ENCODE data around the gene LTBP1.

The LTBP1 gene

GRCh38 chr2:33312355-33312754, 365.6 kb downstream of the LTBP1 start:
- DNase-seq (ENCODE audit: low spot score) = no peak

GRCh38 chr2:33313039-33313438, 366.3 kb downstream of the LTBP1 start:
- no peak for DNase-seq (ENCODE audit: low spot score)

DNA sequence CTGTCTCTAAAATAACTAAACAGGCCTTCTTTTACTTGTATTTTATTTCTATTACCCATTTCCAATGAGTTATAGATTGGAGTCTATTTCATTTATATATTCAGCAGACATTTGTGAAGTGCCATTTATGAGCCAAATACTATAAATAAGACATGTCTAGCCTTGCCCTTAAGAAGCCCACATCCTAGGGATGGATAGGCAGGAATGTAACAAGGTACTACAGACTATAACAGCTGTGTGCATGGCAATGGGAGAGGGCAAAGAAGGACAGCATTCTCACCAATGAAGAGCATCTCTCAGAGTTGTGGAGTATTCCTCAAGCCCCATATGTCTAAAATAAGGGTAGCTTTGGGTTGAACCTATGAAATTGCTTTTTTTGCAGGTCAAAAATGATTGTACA, 367.8 kb downstream of the LTBP1 start:
- DNase-seq (ENCODE audit: low spot score) = no peak

GRCh38 chr2:33316328-33316727, 369.6 kb downstream of the LTBP1 start:
- no peak for DNase-seq (ENCODE audit: low spot score)

DNA sequence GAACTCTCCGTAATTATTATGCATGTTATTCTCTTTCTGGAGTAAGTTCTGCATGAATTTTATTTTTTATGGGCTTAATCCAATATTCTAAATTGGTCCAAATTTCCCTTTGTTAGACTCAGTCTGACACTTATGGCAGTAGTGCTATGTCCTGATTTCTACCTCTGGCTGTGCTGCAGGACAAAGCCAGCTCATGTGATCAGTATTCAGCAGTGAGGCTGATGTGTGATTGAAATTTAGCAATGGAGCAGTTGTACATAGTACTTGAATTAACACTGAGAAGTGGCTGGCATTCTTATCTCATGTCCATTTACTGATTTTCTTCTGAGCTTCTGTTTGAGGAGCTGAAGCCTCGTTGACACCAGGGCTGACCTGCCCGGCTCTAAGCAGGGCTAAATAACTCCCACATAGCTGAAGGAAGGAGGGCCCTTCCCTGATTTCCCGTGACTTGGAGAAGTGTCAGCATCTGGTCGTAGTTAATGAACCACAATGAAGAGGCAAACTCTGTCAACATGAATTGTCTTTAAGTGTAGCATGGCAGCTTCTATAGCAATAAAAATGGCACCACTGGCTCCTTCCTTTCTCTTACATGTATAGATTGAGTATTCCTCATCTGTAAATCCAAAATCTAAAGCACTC, 370.7 kb downstream of the LTBP1 start:
- no peak for DNase-seq (ENCODE audit: low spot score)

DNA sequence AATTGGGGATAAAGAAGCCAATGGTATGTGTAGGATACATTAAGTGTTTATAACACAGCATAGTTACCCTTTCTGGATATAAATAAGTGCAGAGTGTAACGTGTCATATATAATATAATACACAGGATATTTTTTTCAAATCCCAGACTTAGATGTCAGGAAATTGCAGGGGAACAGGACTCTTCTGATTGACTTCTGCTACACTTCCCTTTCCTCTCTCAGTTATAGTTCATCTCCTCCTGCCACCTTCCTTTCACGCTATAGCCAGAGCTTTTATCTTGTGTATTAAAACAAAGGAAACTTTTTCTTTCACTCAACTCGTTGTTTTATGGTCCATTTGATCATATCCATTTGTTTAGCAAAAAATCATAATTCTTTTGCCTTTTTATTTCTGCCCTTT, 371.7 kb downstream of the LTBP1 start:
- DNase-seq (ENCODE audit: low spot score) = no peak

DNA sequence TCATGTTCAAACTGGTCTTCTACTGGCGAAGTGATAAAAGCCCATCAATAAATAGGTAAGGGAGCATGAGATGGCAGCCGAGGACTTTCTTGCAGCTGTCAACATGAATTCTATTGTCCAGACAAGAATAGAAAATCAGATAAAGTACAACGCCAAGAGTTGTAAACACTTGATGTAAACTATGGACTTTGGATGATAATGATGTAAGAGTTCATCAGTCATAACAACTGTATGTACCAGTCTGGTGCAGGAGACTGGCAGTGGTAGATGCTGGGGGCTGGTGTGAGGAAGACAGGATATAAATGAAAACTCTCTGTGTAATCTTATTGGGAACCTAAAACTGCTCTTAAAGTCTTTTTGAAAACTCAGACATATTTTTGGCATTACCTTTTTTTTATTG, 373.8 kb downstream of the LTBP1 start:
- DNase-seq (ENCODE audit: low spot score) = no peak

DNA sequence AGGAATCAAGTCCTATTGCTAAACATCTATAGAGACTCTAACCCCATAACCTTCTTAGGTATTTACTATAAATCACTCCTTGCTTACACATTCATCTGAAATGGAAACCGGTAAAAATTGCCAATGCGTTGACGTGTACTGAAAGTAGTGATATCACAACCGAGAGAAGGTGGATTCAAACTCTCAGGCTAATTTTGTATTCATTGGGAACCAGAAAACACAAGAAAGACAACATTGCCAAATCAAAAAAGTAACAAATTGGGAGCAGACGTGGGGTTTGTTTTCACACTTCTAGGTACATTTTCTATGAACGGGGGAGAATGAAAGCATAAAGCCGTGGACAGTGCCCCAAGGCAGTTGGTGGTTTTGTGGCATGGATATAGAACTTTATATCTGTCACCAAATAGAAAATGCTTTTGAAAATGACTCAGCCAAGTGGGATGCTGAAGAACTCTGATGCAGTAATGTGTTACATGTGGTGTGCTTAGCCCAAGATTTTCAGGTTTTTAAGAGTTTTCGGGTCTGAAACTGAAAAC, 374.6 kb downstream of the LTBP1 start:
- no peak for DNase-seq (ENCODE audit: low spot score)

DNA sequence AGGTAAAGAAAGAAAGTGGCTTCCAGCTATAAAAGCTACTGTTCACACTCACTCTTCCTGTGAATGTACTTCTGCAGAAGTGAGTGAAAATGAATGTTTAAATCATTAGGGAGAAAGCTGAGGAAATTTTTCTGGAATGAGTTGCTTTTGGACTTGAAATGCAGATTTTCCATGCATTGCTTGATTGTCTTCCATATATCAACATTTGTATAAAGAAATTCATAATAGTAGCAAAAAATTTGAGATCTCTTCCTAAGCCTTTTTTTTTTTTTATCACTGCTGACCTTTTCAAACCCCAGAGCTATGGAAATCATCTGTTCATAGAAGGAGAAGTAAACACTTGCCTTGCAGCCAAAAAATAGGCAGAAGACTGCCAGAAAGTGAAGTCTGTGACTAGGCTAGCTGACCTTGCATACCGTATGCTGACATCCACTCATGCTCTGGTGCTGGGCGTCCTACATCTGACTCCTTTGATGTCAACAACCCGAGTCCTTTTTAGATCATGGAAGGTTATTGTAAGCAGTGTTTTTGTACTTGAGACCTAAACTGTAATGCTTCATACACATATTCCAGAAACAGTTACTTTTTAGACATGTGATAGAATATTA, 375.2 kb downstream of the LTBP1 start:
- no peak for DNase-seq (ENCODE audit: low spot score)

DNA sequence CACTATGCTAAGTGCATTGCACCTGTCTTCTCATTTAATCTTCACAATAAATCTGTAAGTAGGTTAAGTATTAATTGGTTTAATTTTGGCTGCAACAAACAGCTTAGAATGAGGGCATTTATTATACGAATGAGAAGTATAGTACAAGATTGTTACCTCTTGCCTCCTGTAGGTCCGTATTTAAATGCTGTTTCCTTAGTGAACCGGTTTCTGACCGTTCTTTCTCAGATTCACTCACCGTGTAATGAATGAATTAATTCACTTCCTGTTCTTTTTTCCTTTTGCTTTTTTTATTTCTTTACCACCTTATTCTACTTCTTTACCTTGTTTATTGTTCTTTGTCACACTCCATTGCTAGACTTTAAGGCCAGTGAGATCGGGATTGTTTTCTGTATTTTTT, 375.9 kb downstream of the LTBP1 start:
- no peak for DNase-seq (ENCODE audit: low spot score)

- no peak for DNase-seq (ENCODE audit: low spot score)
Observed at GRCh38 chr2:33323957-33324356, 377.2 kb downstream of the LTBP1 start.

DNA sequence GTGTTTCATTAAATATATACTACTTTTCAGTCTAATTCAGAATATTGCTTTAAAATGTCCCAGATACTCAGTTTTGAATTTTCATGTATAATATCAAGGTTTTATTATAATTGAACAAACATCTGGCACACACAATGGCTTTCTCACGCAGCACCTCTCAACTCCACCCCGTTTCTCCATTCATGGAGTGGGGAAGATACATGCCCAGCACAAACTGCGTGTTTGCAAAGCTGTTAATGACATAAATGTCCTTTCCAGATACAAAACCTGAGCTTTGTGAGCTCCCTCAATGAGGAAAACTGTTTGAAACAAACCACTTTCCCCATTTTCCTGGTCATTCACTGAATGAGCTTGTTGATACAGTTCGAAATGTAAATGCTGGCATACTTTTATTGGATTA, 379.3 kb downstream of the LTBP1 start:
- DNase-seq (ENCODE audit: low spot score) = no peak

GRCh38 chr2:33333433-33333832, 386.7 kb downstream of the LTBP1 start:
- DNase-seq (ENCODE audit: low spot score) = no peak

DNA sequence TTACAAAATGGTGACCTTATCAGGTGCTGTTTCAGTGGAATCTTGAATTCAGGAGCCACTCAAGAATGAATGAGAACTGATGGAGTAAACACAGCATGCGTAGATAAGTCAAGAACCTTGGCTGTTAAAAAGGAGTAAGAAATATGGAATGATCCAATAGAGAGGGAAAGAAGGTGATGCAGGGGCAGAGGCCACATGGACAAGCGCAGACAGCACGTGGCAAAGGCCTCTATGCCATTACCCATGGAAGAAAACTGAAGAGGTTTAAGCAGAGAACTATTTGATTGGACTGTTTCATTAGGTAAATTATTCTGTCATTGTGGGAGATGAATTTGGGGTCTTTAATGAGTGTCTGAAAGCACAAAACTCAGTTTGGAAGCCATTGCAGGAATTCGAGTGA, 387.3 kb downstream of the LTBP1 start:
- no peak for DNase-seq (ENCODE audit: low spot score)

- DNase-seq (ENCODE audit: low spot score) = no peak
Observed at GRCh38 chr2:33335516-33335915, 388.8 kb downstream of the LTBP1 start.

DNA sequence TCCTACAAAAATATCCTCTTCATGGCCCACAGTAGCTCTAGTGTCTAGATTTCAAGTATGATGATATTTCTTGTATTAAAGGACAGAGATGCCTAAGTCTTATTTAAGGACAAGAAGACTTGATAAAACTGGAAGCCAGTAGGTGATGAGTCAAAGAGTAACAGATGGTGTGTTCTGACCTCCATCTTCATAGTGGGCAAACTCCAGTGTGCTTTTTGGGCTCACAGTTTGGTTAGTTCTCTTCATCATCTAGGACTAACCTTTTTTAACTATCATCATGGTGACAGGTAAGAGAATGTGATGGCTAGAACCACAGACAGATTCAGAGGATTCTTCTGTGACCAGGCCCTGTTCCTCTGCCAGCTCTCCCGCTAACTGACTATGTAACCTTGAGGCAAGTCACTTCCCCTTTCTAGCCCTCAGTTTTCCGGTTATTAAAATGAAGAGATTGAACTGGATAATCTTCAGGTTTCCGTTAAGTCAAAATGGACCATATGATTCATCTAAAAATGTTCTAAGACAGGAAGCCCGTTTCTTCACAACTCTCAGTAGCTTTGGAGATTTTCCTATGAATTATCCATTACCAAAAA, 389.4 kb downstream of the LTBP1 start:
- DNase-seq (ENCODE audit: low spot score) = no peak

DNA sequence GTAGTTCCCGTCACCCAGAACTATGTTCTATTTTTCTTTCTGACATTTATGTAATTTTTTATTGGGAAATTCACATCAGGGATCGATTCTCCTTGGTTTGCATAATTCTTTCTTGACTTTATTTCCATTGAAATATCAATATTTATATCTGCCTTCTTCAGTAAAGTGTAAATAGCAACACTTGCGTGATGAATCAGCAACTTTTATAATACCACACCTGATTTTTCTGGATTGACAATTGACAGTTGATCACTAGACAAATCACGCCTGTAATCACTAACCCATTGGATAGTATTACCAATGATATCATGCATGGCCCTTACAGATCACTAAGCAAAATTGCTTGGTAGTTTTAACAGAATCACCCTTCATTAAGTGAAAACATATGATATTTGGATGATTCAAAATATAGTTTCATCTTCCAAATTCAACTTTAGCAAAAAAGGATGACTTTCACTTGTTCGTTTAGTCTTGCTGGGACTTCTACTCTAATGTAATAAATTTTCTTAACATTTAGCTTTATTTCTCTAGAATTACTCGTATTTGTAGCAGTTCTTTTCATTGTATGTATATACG, 390.7 kb downstream of the LTBP1 start:
- no peak for DNase-seq (ENCODE audit: low spot score)

DNA sequence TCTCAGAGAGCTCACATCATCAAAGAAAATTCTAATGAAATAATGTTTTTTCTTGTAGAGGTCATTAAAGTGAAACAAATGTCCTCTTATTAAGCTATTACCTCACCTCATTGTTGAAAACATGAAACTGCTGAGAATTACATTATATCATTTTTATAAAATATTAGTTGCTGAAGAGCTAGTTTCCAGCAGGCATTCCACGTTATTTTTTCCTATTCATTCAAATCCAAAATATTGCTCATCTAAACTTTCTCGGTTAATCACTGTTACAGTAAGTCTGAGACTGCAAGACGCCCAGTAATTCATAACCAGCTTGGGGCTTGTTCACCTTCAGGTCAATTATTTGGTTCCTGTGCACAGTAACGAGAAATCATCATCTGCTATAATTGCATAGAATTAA, 391.2 kb downstream of the LTBP1 start:
- DNase-seq (ENCODE audit: low spot score) = no peak

DNA sequence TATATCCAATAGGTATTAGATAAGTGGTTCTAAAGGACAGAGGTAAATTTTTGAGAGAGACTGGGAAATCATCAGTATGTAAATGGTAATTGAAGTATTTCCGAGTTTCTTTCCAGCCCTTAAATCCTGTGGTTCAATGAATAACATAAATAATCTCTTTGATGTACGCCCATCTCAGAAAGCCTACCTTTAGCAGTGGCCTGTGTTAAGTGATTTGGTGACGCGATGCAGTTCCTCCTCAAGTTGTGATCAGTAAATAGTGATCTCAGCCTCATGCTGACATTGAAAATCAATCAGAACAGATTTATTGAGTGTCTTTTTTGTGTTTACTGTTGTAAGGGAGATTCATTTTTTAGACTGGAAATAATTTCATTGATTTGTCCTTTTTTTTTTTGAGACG, 392.5 kb downstream of the LTBP1 start:
- no peak for DNase-seq (ENCODE audit: low spot score)

DNA sequence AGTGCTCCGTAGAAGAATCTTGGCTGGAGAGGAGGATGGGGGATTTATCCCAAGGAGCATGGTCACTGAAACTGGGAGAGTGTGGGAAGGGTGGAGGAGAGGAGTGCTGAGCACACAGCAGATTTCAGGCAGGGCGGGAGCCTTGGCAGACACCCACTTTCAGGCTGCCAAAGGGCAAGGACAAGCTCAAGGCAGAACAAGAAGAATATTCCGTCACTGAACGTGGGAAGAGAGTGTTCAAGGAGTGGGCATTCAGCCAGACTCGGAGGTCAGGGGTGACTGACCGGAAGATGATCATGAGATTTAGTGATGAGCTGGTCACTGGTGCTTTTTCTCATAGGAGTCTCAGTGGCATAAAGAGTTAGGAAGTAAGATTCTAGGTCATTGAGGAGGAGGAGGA, 393.5 kb downstream of the LTBP1 start:
- no peak for DNase-seq (ENCODE audit: low spot score)

- no peak for DNase-seq (ENCODE audit: low spot score)
Observed at GRCh38 chr2:33342171-33342570, 395.4 kb downstream of the LTBP1 start.

GRCh38 chr2:33342705-33343104, 396.0 kb downstream of the LTBP1 start:
- no peak for DNase-seq (ENCODE audit: low spot score)

GRCh38 chr2:33343387-33343895, 396.7 kb downstream of the LTBP1 start:
- DNase-seq (ENCODE audit: low spot score) = no peak
